AG09319 (cell line): ENCODE data around the gene IL15RA.

Source experiments
- DNase-seq: peaks from one replicate; pipeline ENCODE4 v3.0.0-alpha.2; 2010; ENCODE audit warnings: low read depth; ENCODE audit errors: extremely low read depth
- CTCF ChIP-seq: IDR thresholded peaks from 2 replicates; pipeline ENCODE4 v1.5.1; 2011; ENCODE audit warnings: low read depth, mild to moderate bottlenecking, inconsistent platforms, low read length, moderate library complexity

The IL15RA gene

GRCh38 chr10:5956146-5956936, 21.0 kb downstream of the IL15RA start:
- TF ChIP-seq CTCF = no peak
- DNase-seq = no peak

DNA sequence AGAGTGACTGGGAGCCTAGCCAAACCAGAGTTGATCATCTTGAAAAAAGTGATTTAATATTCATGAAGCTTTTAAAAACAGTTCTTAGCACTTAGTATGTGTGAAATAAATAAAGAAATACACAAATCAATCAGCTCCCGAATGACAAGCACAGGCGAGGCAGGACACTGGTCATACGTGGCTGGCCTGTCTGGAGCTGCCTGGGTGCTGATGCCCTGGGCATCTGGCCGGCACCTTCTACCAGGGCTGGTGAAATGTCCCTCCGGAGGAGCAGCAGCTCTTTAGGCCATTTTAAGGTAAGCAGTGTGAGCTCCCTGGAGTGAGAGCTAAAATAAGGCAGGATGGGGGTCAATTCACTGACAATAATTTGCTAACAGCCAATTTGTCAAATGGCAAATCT, 23.7 kb downstream of the IL15RA start:
- TF ChIP-seq CTCF = no peak
- DNase-seq = no peak

DNA sequence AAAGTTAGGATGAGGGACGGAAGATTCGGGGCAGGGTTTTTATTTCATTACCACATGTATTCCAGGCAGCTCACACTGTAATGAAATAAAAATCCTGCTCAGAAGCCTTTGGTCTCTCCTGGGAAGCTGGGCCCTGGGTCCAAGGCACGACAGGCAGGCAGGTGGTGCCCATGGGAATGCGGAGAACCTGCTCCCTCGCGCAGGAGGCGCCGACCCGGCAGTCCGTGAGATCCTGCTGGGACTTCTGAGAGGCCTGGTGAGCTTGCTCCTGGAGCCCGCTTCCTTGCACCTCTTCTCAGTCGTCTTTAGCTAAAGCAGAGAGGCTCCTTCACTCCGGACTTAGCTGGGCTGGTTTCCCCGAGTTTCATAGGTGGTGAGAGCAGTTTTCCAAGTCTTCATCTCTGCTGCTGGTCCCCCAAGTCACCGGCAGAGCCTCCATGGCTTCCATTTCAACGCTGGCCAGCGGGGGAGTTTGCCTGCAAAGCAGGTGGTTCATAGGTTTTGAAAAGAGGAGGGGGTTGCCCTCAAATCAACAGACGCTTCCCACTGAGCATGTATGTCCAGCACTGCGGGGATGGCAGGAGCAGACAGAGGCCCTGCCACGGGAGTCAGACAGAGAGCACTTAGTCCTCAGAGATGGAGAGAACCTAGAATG, 24.5 kb downstream of the IL15RA start:
- no peak for DNase-seq

GRCh38 chr10:5951721-5952407, 25.5 kb downstream of the IL15RA start:
- TF ChIP-seq CTCF = no peak
- DNase-seq = no peak

More for the DNA sequence above, 24.5 kb downstream of the IL15RA start:
- no peak for TF ChIP-seq CTCF

DNA sequence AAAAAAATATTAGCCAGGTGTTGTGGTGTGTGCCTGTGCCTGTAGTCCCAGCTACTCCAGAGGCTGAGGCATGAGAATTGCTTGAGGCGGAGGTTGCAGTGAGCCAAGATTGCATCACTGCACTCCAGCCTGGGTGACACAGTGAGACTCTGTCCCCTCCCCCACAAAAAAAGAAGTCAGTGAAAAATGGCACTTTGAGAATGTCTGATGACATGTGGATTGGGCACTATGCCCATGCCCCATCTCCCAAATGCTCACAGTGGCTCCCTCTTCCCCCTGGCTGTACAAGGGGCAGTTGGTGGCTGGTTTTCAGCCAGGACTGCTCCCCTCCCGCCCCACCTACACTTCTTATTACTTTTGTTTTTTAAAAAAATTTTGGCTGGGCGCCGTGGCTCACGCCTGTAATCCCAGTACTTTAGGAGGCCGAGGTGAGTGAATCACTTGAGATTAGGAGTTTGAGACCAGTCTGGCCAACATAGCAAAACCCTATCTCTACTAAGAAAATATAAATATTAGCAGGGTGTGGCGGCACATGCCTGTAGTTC, 26.1 kb downstream of the IL15RA start:
- no peak for DNase-seq
- TF ChIP-seq CTCF = no peak

- TF ChIP-seq CTCF = peak; percentile 60
- no peak for DNase-seq
Measured at GRCh38 chr10:5949009-5949759, 28.2 kb downstream of the IL15RA start.
